Astrocyte of the hippocampus (primary cell): ENCODE data around the gene FGF9.

ENCODE experiments used
- DNase-seq: peaks from one replicate; pipeline ENCODE4 v3.0.0; 2011; ENCODE audit warnings: low read depth, low spot score

Gene FGF9

GRCh38 chr13:21670883-21671619 lies at the start of gene FGF9:
Gene FGF9 (plus strand): TSS chr13:21671073. CDS start chr13:21671913, 840 bp downstream.
- DNase-seq, result peak; percentile 90

- DNase-seq, result peak; percentile 46
These were observed 45.5 kb upstream of the FGF9 start for GRCh38 chr13:21625366-21625765.

DNA sequence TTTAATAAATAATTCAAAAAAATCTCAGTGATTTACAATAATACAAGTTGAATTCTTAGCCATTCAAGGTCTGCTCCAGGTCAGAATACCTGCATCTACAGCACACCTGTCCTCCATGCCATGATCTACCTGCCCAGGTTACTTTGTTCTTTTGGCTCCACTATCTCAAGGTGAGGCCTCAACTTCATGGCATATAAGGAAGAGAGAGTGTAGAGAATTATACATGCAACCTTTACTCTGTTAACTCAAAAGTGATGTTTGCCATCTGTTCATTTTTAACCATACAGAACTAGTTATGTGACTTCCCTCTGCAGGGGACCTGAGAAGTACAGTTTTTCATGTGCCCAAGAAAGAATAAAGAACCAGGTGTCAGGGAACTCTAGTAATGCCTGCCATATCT lies 38.7 kb upstream of the FGF9 start:
- no peak for DNase-seq

DNA sequence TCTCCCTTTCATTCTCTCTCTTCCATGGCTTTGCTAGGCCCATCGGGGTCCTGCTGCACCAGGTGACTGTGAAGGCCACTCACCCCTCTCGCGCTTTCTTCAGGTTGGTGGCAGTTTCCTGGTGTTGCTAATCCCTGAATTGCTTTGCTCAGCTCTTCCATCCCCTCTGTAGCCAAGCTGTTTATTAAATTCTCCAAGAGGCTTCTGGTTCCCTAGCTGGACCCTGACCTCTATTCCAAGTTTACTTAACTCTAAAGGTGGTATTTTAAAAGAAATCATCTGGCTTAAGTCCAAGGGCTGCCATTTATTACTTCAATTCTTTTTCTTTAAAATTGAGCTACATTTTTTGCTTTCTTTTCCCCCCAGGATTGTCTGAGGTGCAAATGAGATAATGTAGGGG lies 34.2 kb upstream of the FGF9 start:
- DNase-seq, result no peak

DNA sequence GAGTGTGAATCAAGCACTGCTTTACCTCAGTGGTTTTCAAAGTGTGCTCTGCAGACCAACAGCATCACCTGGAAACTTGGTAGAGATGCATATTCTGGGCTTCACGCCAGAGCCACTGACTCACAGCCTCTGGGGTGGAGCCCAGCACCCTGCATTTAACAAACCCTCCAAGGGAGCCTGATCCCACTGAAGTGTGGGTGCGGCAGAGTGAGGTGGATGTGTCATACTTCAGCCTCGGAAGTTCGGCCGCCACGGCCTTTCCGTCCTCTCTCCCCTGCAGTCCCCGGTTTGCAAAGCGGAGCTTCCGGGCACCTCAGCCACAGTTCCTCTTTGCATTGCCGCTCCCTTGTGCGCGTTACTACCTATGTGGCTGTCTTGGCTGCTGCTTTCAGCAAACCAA lies 33.6 kb upstream of the FGF9 start:
- peak; percentile 76 for DNase-seq

- peak; percentile 52 for DNase-seq
These were observed 32.3 kb upstream of the FGF9 start for GRCh38 chr13:21638319-21639282.

DNA sequence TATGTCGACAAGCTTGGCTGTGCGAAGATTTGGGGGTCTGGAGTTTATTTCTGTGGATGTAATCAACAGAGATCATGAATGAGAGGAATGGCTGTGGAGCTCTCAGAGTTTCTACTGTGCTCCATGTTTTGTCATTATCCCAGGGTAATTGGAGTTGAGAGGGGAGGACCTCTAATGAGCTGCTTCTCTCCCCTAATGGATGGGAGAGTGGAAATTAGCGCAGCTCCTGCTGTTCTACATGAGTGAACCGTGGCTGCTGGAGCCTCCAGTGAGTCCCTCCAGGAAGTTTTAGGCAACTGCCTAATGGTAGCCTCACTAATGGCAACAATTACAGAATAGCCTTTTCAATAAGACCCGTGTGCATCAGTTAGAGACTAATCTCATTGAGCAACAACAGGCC lies 31.3 kb upstream of the FGF9 start:
- DNase-seq, result no peak

DNA sequence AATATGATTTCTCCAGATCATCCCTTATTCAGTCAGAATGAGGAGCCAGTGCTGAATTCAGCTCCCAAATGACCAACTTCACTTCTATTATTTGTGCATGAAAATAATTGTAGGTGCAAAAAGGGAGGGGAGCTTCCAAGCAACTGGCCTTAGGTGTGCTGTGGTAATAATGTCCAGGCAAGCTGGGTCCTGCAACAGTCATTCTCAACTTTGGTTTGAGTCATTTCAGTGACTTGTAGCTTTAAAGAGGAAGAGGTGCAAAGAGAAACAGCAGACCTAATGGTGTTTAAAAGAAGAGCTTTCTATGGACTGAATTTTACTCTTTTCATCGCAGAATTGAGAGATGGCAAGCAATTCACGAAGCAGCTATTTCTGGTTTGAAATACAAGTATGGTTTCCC lies 29.2 kb upstream of the FGF9 start:
- DNase-seq, result no peak

DNA sequence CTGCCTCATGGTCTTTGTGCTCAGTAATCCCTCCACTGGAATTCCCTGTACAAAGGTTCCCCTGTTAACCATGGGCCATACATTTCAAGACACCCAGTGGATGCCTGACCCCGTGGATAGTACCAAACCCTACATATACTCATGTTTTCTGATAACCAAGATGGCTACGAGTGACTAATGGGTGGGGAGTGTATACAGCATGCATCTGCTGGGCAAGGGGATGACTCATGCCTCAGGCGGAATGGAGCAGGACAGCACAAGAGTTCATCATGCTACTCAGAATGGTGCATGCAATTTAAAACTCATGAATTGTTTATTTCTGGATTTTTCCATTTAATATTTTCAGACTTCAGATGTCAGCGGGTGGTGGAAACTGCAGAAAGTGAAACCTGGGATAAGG lies 13.3 kb upstream of the FGF9 start:
- peak; percentile 48 for DNase-seq

- DNase-seq, result no peak
These were observed 11.8 kb upstream of the FGF9 start for GRCh38 chr13:21659087-21659486.

GRCh38 chr13:21661097-21661909 lies 9.6 kb upstream of the FGF9 start:
- no peak for DNase-seq

DNA sequence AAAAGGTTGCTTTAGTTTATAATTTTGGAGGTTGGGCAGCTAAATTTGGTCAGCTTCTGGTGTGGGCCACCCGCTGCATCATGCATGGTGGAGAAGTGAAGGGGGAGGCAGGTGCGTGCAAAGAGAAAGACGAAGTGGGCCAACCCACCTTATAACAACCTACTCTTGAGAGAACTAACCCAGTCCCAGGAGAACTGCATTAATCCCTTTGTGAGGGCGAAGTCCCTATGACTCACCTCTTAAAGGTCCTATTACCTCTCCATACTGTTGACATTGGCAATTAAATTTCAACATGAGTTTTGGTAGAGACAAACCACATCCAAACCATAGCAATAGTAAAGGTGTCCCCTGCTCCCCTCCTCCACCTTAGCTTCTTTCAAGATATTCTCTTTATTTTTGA lies 7.7 kb upstream of the FGF9 start:
- DNase-seq, result no peak

GRCh38 chr13:21668732-21669275 lies 2.1 kb upstream of the FGF9 start:
- DNase-seq, result peak; percentile 12

GRCh38 chr13:21670006-21670882 lies 629 bp upstream of the FGF9 start:
- peak; percentile 77 for DNase-seq

- DNase-seq, result no peak
These were observed 880 bp downstream of the FGF9 start for GRCh38 chr13:21671620-21672286.

- no peak for DNase-seq
These were observed 1.4 kb downstream of the FGF9 start for GRCh38 chr13:21672287-21672680.

GRCh38 chr13:21672796-21673538 lies 2.1 kb downstream of the FGF9 start:
- peak; percentile 24 for DNase-seq

DNA sequence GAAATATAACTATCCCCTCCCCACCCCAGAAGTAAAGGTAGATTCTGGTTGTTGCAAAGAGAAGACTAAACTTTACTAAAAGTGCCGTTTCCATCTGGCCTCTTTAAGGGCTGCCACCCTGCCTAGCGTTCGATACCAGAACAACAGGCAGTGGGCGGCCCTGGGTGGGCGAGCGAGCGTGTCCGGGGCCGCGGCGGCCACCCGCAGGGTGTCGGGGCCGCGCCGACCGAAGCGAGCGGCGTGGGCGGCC lies 2.6 kb downstream of the FGF9 start:
- no peak for DNase-seq

GRCh38 chr13:21673789-21674489 lies 3.1 kb downstream of the FGF9 start:
- DNase-seq, result peak; percentile 70
